Measurements from ENCODE around the gene NAA10.

The NAA10 gene

DNA sequence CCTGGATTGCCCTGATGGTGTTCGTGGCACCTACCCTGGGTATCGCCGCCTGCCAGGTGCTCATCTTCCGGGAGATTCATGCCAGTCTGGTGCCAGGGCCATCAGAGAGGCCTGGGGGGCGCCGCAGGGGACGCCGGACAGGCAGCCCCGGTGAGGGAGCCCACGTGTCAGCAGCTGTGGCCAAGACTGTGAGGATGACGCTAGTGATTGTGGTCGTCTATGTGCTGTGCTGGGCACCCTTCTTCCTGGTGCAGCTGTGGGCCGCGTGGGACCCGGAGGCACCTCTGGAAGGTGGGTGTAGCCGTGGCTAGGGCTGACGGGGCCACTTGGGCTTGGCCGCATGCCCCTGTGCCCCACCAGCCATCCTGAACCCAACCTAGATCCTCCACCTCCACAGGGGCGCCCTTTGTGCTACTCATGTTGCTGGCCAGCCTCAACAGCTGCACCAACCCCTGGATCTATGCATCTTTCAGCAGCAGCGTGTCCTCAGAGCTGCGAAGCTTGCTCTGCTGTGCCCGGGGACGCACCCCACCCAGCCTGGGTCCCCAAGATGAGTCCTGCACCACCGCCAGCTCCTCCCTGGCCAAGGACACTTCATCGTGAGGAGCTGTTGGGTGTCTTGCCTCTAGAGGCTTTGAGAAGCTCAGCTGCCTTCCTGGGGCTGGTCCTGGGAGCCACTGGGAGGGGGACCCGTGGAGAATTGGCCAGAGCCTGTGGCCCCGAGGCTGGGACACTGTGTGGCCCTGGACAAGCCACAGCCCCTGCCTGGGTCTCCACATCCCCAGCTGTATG lies 28.5 kb downstream of the NAA10 start:
- ChIA-PET POLR2A (ENCODE audit: low non-redundant PET) (no interaction called here), CTCF (interaction anchor here (0.8 kb wide), 1 partner anchor 41 kb away, joined by 3 read pairs; no protein-coding TSS in a partner anchor)
- DNase-seq (ENCODE audit: low spot score), result no peak
- H3K27ac ChIP-seq, result no peak overlapping the region
- TF ChIP-seq, protein P1, sequence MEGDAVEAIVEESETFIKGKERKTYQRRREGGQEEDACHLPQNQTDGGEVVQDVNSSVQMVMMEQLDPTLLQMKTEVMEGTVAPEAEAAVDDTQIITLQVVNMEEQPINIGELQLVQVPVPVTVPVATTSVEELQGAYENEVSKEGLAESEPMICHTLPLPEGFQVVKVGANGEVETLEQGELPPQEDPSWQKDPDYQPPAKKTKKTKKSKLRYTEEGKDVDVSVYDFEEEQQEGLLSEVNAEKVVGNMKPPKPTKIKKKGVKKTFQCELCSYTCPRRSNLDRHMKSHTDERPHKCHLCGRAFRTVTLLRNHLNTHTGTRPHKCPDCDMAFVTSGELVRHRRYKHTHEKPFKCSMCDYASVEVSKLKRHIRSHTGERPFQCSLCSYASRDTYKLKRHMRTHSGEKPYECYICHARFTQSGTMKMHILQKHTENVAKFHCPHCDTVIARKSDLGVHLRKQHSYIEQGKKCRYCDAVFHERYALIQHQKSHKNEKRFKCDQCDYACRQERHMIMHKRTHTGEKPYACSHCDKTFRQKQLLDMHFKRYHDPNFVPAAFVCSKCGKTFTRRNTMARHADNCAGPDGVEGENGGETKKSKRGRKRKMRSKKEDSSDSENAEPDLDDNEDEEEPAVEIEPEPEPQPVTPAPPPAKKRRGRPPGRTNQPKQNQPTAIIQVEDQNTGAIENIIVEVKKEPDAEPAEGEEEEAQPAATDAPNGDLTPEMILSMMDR (conservative IDR thresholded peaks at IDR 0.05; ENCODE audit: low read depth), result no peak

DNA sequence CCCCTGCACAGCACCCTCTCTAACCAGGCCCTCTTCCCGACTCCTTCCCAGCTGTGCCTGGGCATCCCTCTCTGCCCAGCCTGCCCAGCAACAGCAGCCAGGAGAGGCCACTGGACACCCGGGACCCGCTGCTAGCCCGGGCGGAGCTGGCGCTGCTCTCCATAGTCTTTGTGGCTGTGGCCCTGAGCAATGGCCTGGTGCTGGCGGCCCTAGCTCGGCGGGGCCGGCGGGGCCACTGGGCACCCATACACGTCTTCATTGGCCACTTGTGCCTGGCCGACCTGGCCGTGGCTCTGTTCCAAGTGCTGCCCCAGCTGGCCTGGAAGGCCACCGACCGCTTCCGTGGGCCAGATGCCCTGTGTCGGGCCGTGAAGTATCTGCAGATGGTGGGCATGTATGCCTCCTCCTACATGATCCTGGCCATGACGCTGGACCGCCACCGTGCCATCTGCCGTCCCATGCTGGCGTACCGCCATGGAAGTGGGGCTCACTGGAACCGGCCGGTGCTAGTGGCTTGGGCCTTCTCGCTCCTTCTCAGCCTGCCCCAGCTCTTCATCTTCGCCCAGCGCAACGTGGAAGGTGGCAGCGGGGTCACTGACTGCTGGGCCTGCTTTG lies 29.2 kb downstream of the NAA10 start:
- ChIA-PET POLR2A (ENCODE audit: low non-redundant PET) (no interaction called here), CTCF (no interaction called here)
- TF ChIP-seq, protein P1 (conservative IDR thresholded peaks at IDR 0.05; ENCODE audit: low read depth), result no peak
- no peak for DNase-seq (ENCODE audit: low spot score)
- H3K27ac ChIP-seq, result no peak overlapping the region

DNA sequence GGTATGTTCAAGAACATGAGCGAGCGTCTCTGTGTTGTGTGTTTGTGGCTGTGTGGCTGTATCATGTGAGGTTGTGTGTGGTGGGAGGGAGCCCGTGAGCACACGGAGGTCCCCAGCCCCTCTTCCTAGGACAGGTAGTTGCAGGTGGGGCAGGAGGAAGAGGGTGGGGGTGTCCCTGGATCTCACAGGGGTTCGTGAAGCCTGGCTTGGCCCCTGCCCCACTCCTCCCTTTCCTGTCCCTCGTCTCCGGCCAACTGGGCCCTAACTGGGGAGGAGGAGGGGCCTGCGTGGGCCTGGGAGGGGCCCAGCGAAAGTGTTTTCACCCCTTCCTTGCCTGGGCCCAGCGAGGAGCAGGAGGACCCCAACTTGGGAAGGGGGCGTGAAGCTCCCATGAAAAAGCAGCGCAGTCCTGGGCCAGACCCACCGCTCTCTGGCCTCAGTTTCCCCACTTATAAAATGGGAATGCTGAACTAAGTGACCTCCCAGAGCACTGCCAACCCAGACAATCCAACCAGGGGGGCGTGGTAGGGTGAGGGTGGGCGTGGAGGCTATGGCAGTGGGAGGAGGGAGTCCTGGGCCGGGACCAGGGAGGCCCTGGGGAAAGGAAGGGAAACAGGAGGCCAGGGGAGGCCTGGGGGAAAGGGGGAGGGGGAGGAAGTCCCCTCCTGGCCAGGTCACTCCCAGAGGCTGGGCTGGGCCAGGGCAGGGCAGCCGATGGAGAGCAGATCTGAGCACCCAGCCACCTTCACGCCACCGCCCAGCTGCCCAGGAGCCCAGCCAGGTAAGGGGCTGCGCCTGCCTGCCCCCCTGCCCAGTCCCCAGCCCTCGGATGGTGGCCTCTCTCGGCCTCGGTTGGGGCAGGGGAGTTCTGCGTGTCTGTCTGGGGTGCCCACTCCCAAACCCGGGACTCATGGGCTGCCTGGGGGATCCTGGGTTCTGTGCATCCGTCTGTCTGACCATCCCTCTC lies 30.6 kb downstream of the NAA10 start, which contains the start of gene AVPR2:
TSS of gene AVPR2 (plus strand) at position 683 of the 967 bp plus-strand sequence. CDS start 473 bp downstream, outside the sequence.
- H3K27ac ChIP-seq, result peak within 1 kb of the TSS; percentile 22
- ChIA-PET POLR2A (ENCODE audit: low non-redundant PET) (no interaction called here), CTCF (no interaction called here)
- DNase-seq (ENCODE audit: low spot score), result no peak
- TF ChIP-seq, protein P1 (conservative IDR thresholded peaks at IDR 0.05; ENCODE audit: low read depth), result no peak

DNA sequence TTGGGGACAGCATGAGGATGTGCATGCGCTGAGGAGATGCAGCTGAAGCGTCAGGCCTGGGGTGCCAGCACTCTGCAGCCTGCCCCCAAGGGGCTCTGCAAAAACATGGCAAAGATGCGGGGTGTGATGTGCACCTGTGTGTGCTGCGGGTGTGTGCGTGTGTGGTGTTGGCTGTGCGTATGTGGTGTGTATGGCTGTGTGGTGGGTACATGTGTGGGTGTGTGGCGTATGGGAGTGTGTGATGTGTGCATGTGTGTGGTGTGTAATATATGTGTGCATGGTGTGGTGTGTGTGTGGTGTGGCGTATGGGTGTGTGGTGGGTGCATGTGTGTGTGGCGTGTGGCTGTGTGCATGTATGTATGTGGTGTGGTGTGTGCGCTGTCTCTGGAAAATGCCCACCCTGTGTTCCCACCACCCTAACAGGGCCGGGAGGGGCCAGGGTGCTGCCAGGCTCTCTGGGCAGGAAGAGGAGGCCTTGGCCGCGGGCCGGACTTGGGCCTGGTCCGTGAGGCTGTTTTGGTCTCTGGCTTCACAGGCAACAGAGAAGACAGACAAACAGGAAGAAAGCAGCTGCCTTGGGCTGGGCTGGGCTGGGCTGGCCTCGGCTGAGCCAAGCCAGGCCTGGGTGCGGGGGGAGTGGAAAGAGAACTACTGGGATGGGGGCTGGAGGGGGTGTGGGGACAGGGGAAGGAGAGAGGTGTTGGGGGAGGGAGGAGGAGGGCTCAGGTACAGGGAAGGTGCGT lies 31.4 kb downstream of the NAA10 start:
- ChIA-PET CTCF (no interaction called here), POLR2A (ENCODE audit: low non-redundant PET) (no interaction called here)

DNA sequence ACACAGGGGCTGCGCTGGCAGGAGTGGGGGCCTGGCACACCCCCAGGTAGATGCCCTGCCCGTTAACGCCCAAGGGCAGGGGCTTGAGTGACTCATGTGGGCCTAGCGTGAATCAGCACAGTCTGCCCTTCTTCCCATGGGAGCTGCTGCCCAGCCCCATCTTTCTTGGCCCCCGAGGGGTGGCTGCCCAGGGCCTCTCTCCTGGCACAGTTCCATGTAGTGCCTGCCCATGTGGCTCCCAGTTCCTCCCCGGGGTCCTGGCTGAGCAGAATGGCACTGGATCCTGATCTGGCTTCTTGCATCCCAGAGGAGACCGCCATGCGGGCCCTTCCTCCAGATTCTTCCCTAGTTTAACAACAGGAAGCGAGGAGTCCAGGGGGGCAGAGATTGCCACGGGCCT lies 32.5 kb downstream of the NAA10 start:
- POLR2A ChIA-PET (ENCODE audit: low non-redundant PET), result no interaction called here
- CTCF ChIA-PET, result no interaction called here
- peak overlapping the region; percentile 89 for H3K27ac ChIP-seq
- DNase-seq (ENCODE audit: low spot score), result no peak
- TF ChIP-seq, protein P1 (conservative IDR thresholded peaks at IDR 0.05; ENCODE audit: low read depth), result no peak

More for the DNA sequence above, 31.4 kb downstream of the NAA10 start:
- peak overlapping the region; percentile 89 for H3K27ac ChIP-seq
- no peak for DNase-seq (ENCODE audit: low spot score)
- TF ChIP-seq, protein P1 (conservative IDR thresholded peaks at IDR 0.05; ENCODE audit: low read depth), result no peak
